Raji (cell line): ENCODE data around the gene TNFSF4.

Source experiments
- POLR2A ChIP-seq: IDR thresholded peaks from 2 replicates; pipeline ENCODE4 v1.6.1; 2011; ENCODE audit warnings: low read depth, low read length, control low read depth; ENCODE audit not compliant: insufficient read depth

TNFSF4 gene

DNA sequence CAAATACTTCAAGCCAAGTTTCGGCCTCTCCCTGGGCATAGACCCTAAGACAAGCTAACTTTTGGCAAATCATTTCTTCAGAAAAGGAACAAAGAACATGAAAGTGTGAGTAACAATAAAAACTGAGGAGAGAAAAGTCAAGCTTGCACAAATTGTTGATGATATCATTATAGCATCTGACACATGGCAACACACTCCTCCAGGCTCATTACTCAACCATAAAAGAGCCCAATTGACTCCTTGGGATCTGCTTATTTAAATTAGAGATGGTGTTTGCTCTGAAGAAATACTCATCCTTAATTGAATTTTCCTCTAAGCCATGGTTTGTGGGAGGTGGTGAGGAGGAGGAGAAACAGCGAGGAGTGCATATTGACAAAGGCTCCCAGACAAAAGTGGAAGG, 54.5 kb downstream of the TNFSF4 start:
- no peak for TF ChIP-seq POLR2A

DNA sequence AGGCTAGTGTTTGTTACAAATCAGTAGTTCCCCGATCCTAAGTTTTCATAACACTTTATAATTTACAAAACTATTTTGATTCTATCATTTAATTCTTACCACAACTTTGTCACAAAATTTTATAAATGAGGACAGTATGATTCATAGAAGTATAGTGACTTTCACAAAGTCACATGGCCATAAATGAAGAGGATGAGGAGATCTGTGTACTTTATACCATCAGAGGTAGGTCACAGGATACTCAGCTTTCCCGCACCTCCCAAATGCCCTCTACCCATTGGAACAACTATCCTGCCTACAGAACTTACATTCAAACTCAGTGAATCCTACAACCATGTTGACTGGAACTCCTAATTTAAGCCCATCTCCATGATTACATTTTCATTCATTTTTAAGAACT, 56.3 kb downstream of the TNFSF4 start:
- no peak for TF ChIP-seq POLR2A

DNA sequence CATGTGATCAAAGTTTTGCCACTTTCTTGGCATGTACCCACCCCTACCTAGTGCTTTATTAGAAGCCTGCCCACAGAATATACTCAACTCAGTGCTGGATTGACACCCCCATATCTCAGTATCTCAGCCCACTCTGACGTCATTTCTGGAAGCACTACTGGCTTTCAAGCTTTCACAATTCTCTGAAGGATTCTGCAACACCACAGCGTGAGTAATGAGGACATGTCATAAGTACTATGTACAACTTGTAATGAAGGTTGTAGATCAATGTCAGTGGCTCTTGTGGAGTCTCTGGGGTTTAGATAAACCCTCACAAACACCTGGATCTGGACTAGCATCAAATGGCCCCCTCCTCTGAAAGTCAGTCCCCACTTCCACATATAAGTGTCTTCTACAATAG, 57.2 kb downstream of the TNFSF4 start:
- no peak for TF ChIP-seq POLR2A

DNA sequence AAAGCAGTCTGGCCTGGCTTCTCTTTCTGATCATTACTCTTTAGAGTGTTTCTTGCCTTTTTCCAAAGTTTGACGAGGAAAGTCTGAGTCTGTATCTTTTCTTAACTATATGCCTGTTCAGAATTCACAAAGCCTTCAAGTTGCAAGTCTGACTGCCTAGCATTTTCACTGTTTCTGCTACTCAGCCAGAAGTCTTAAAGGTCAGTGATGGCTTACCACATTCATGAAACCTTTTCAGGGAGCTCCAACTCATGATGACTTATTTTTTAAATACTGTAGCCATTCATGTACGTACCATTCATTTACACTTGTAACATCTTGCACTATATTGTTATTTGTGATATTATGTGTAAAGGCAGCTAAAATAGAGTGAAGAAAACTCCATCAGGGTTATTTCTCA, 58.2 kb downstream of the TNFSF4 start:
- TF ChIP-seq POLR2A = no peak

DNA sequence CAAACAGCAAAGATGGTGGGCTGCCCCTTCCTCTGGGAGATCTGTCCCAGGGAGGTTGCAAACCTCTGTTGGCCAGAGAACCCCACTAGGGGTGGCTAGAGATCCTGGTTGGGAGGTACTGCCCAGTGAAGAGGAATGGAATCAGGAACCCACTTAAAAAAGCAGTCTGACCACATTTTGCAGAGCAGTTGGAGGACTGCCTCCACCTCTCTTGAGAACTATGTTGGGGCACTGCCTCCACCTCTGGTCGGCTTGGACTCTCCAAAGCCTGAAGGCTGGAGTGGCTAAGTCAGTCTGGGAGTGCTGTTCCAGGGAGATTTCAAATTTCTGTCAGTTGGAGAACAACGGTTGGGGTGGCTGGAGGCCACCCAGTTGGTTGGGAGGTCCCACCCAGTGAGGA, 58.6 kb downstream of the TNFSF4 start:
- no peak for TF ChIP-seq POLR2A

DNA sequence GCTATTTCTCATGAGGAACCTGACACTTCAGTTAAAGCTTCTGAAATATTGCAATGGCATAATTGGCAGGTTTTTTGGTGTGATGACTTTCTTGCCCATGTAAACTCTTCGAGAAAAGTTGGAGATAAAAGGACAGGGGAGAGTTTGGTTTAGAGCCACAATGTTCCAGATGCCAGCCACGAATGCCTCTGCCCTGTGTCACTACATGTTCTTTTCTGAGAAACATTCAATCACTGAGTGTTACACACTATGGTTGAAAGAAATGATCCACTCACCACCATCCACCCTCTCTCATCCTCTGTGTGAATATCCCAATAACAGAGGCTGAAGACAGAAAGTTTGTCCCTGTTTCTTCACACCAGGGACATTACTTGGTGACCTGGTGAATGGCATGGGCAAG, 66.4 kb downstream of the TNFSF4 start:
- TF ChIP-seq POLR2A = no peak

DNA sequence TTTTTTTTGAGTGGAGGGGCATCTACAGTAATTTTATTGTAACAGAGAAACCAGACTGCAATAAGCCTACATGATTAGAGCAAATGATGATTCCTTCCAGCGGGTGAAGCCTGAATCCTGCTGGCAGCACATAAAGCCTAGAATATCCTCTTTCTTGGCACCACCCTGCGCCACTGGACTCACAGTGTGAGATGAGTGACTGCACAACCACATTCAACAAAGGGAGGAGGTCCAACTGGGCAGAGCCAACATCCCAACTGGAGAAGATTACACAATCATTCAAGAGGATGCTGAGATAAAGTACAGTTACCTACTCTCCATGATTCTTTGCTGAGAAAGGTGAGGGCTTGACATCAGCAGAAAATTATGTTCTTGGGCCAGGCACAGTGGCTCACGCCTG, 67.4 kb downstream of the TNFSF4 start:
- no peak for TF ChIP-seq POLR2A

DNA sequence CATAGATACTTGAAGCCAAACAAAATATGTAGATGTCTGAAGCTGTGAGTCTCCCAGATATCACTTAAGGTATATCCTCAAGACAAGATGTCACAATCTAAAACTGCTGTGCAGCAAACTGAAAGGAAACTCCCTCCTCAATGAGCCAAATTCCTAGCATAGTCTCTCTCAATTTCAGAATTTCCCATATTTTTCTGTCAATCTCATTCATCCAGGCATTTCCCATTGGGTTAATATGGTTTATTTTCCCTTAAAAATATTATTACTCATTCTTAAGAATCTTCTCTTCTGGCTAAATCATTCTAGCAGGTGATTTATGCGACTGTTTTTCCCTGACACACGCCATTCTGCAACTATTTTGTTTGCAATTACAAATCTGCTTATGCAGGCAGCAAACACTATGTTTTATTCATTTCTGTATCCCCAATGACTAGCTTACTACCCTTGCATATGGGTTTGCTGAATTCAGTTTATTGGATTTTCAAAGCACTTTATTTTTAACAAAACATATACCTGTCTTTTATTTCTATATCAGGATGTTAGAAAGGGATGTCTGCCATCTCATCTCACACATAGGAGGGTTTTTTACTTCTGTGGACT, 69.9 kb downstream of the TNFSF4 start:
- no peak for TF ChIP-seq POLR2A

DNA sequence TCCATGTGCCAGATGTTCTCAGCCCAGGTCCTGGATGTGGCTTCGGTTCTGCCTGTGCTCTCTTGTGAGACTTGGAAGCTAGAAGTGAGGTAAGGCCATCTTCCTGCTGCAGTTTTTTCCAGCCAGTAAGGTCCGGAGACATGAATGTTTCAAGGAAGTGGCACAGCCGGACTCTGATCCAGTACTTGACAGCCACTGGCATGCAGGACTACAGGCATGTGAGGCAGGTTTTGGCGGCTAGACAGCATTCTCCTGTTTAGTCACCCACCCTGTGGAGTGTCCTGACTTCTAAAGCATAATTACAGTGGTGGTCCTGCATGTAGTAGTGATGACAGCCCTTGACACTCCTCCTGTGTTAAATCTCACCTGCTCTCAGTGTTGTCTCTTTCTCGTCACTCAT, 72.3 kb downstream of the TNFSF4 start:
- TF ChIP-seq POLR2A = no peak

DNA sequence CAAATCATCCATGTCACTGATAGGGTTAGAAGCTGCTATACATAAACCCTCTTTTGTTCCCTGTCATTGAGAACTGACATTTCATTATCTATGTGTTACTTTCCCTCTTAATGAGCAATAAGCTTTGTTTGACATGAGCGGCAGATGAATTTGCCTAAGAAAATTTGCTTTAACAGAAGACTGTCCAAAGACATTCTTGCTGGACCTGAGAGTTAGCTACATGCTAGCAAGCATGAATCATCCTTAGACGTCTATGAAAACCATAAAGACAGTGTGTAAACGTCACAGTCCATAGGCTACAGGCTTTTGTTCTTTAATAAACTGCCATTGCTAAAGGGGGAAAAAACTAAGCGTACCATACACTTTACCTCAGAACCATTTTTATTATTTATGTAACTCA, 73.1 kb downstream of the TNFSF4 start:
- TF ChIP-seq POLR2A = no peak
